Neural cell (in vitro differentiated cells): ENCODE data around the gene HEATR5A.
"Not testable (repeated sequence)": the region's sequence is repeated elsewhere in the genome, so short reads cannot be mapped to it uniquely, and the experiment has no call there.

ENCODE experiments used
- CTCF ChIP-seq: fragments of 450-650 bp; IDR thresholded peaks from 2 replicates; pipeline ENCODE4 v1.5.1; 2014; ENCODE audit warnings: antibody characterized with exemption, mild to moderate bottlenecking, moderate library complexity; ENCODE audit not compliant: poor library complexity, severe bottlenecking
- EP300 ChIP-seq: fragments of 450-650 bp; conservative IDR thresholded peaks from 2 replicates; pipeline ENCODE4 v1.6.1; 2014; ENCODE audit warnings: antibody characterized with exemption, mild to moderate bottlenecking, moderate library complexity; ENCODE audit not compliant: poor library complexity, severe bottlenecking
- EZH2 ChIP-seq: fragments of 200-600, 300-800 bp; shearing (Covaris generic), sonication (generic); IDR thresholded peaks from 2 replicates; pipeline ENCODE4 v1.6.1; 2014; ENCODE audit warnings: antibody characterized with exemption, low read length, borderline replicate concordance, mild to moderate bottlenecking; ENCODE audit not compliant: insufficient read depth, poor library complexity, severe bottlenecking
- POLR2AphosphoS5 ChIP-seq: IDR thresholded peaks from 2 replicates; pipeline ENCODE4 v1.6.1; 2012
- REST ChIP-seq: IDR thresholded peaks from 2 replicates; pipeline ENCODE4 v1.6.1; 2012; ENCODE audit warnings: borderline replicate concordance

- TF ChIP-seq CTCF, EP300, POLR2AphosphoS5, EZH2, REST: not testable (repeated sequence)
Observed at GRCh38 chr14:31437045-31437691, 16.8 kb upstream of the HEATR5A start.
